Stimulated activated naive CD8-positive, alpha-beta T cell treated with anti-CD3 and anti-CD28 coated beads, Interleukin-15, Interleukin-2, amounts not matched to agents 100 ng/mL and 50 ng/mL, for 24 hours (primary cell): ENCODE results near the gene MKLN1.
"Not testable (repeated sequence)": the region's sequence is repeated elsewhere in the genome, so short reads cannot be mapped to it uniquely, and the experiment has no call there.

Experiments used
- H3K27ac Mint-ChIP-seq: one replicate; pipeline ENCODE4 v1.8.0; 2021; ENCODE audit warnings: mild to moderate bottlenecking, mixed read lengths
- H3K27me3 Mint-ChIP-seq: one replicate; pipeline ENCODE4 v1.8.0; 2021; ENCODE audit warnings: mixed read lengths
- H3K36me3 Mint-ChIP-seq: one replicate; pipeline ENCODE4 v1.8.0; 2021; ENCODE audit warnings: low read depth, mixed read lengths
- H3K4me1 Mint-ChIP-seq: one replicate; pipeline ENCODE4 v1.8.0; 2021; ENCODE audit warnings: low read depth, mixed read lengths
- H3K4me3 Mint-ChIP-seq: one replicate; pipeline ENCODE4 v1.8.0; 2021; ENCODE audit warnings: mild to moderate bottlenecking, mixed read lengths
- H3K9me3 Mint-ChIP-seq: one replicate; pipeline ENCODE4 v1.8.0; 2021; ENCODE audit warnings: mixed read lengths

MKLN1 gene

GRCh38 chr7:131498237-131498885, 170.7 kb downstream of the MKLN1 start:
- Mint-ChIP-seq H3K9me3 (no peaks in the 10 kb centered on the region), H3K27ac (no peak overlapping the region), H3K27me3 (no peaks in the 10 kb centered on the region), H3K36me3 (peaks cover 12% of the 10 kb centered on the region), H3K4me3 (no peak overlapping the region), H3K4me1 (peaks cover 24% of the 10 kb centered on the region)

GRCh38 chr7:131499801-131500200, 172.1 kb downstream of the MKLN1 start:
- H3K36me3 Mint-ChIP-seq, result peaks cover 12% of the 10 kb centered on the region
- no peaks in the 10 kb centered on the region for H3K27me3 Mint-ChIP-seq
- no peak overlapping the region for H3K4me3 Mint-ChIP-seq
- H3K4me1 Mint-ChIP-seq, result peaks cover 28% of the 10 kb centered on the region
- H3K9me3 Mint-ChIP-seq, result no peaks in the 10 kb centered on the region
- no peak overlapping the region for H3K27ac Mint-ChIP-seq

DNA sequence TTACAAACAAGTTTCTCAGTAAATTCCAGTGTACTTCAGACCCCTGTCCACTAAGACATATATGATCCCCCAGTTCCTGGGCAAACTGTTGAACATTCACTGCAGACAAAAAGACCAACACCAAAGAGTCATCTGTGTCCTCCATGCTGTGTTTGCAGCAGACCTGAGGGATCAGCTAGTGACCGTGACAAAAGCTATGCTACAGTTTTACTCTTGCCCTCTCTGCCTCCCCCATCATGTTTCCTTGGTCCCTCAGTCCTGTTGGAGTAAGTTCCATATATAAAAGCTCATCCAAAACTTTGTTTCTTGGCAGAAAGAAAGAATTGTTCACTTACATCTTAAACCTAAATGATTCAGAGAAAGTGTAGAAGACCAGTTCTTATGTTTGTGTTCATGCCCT, 172.7 kb downstream of the MKLN1 start:
- H3K4me3 Mint-ChIP-seq, result no peak overlapping the region
- no peak overlapping the region for H3K27ac Mint-ChIP-seq
- no peaks in the 10 kb centered on the region for H3K27me3 Mint-ChIP-seq
- H3K9me3 Mint-ChIP-seq, result no peaks in the 10 kb centered on the region
- H3K4me1 Mint-ChIP-seq, result peaks cover 30% of the 10 kb centered on the region
- H3K36me3 Mint-ChIP-seq, result peaks cover 12% of the 10 kb centered on the region

- Mint-ChIP-seq H3K4me1 (peaks cover 30% of the 10 kb centered on the region), H3K27me3 (no peaks in the 10 kb centered on the region), H3K9me3 (no peaks in the 10 kb centered on the region), H3K4me3 (no peak overlapping the region), H3K27ac (no peak overlapping the region), H3K36me3 (peaks cover 9% of the 10 kb centered on the region)
Measured at GRCh38 chr7:131501422-131501821, 173.7 kb downstream of the MKLN1 start.

DNA sequence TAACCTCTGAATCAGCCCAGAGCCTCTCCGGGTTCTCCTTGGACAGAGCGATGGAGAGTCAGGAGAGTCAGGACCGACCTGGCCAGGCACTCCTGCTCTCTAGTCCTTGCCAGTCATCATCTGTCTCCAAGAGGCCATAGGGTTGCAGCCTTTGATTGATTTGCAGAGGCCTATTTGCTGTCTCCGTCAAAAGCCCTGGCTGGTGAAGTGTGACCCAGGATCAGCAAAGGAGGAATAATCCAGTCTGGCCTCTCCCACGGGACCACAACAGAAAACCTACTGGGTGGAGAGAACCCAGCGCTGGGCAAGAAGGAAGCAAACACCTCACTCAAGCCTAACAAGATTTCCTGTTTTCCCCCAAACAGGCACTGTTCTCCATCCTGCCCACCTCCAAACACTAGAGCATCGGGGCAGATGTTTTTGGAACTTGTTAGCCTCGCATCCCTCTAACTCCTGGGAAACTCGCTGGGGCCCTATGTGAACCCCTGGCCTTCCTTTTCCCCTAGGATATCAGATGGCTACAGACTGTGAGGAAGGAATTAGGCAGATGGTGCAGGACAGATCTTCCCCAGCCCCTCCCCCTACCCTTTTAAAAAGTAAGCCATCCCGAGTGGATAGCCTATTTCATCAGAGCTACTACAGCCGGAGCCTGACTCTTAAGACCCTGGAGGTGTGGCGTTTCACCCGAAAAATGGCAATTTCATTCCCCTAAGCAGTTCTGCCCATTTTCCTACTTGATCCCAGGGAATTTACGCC, 174.4 kb downstream of the MKLN1 start:
- no peaks in the 10 kb centered on the region for H3K27me3 Mint-ChIP-seq
- H3K4me3 Mint-ChIP-seq, result no peak overlapping the region
- no peaks in the 10 kb centered on the region for H3K9me3 Mint-ChIP-seq
- H3K36me3 Mint-ChIP-seq, result peaks cover 3% of the 10 kb centered on the region
- H3K4me1 Mint-ChIP-seq, result peaks cover 30% of the 10 kb centered on the region
- no peak overlapping the region for H3K27ac Mint-ChIP-seq

DNA sequence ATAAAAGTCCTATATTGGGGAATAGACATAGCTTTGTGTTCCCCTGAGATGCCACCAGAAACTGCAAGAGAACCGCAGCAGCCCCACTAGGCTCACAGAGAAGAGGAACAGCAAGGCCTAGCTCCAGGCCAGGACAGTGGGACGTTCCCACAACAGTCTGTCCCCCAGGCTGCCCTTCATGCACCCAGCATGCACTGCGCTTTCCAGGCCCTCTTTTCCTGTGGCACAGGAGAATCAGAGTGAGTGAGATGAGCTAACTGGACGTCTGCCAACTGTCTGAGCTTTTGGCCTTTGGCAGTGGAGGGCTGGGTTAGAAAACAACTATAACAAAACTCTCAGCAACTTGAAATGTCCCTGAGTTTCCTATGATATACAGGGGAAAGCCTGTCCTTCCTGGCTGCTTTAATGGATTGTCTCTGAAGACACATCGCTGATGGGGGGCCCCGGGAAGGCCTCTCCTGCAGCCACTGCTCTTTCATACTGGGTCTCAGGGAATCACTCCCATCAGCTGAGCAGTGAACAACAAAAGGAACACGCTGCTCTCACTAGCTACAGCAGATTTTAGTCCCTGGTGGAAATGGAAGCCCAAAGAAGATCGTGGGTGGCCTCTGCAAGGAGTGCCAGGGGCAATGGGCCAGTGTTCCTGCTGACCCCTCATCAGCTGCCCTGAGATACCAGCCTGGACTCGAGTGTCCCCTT, 175.3 kb downstream of the MKLN1 start:
- Mint-ChIP-seq H3K9me3 (no peaks in the 10 kb centered on the region), H3K27me3 (peaks cover 2% of the 10 kb centered on the region), H3K36me3 (no peaks in the 10 kb centered on the region), H3K4me3 (no peak overlapping the region), H3K27ac (no peak overlapping the region), H3K4me1 (peaks cover 35% of the 10 kb centered on the region)

DNA sequence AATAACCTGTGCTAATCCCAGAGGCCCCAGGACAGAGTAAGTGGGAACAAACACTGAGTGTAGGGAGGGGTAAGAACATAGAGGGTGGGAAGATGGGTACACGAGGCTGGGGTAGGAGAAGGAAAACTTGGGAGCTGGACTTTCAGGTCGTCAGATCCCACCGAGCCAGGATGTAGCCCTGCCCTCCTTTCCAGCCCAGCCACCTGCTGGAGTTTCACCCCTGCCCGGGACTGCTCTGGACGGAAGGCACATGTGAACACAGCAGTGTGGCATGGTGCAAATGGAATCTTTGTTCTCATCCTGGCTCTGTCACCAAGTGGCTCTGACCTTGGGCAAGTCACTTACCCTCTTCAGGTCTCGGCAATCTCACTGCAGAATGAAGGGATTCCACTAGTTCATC, 176.0 kb downstream of the MKLN1 start:
- Mint-ChIP-seq H3K27me3 (peaks cover 7% of the 10 kb centered on the region), H3K36me3 (no peaks in the 10 kb centered on the region), H3K27ac (no peak overlapping the region), H3K9me3 (no peaks in the 10 kb centered on the region), H3K4me1 (peaks cover 40% of the 10 kb centered on the region), H3K4me3 (no peak overlapping the region)

- peaks cover 40% of the 10 kb centered on the region for H3K4me1 Mint-ChIP-seq
- H3K9me3 Mint-ChIP-seq, result no peaks in the 10 kb centered on the region
- H3K27me3 Mint-ChIP-seq, result peaks cover 12% of the 10 kb centered on the region
- H3K36me3 Mint-ChIP-seq, result no peaks in the 10 kb centered on the region
- H3K4me3 Mint-ChIP-seq, result no peak overlapping the region
- no peak overlapping the region for H3K27ac Mint-ChIP-seq
Measured at GRCh38 chr7:131504157-131504899, 176.7 kb downstream of the MKLN1 start.

DNA sequence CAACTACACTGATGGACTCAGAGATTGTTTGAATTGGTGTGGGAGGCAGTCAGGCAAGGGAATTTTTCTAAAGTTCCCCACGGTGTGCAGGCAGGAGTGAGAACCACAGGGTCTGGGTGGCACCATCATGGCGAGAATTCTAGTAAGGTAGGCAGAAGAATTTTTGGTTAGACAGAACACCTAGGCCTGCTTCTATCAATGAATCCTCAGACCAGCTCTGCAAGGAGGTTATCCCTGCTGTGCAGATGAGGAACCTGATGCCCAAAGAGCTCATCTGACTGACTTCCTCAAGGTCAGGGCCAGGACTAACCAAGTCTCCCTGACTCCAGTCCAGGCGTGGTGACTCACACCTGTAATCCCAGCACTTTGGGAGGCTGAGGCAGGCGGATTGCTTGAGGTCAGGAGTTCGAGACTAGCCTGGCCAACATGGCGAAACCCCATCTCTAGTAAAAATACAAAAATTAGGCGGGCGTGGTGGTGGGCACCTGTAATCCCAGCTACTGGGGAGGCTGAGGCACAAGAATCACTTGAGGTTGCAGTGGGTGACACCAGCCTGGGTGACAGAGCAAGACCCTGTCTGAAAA, 177.5 kb downstream of the MKLN1 start:
- Mint-ChIP-seq H3K4me1 (peaks cover 40% of the 10 kb centered on the region), H3K27me3 (peaks cover 12% of the 10 kb centered on the region)
- not testable (repeated sequence) for H3K36me3 Mint-ChIP-seq, H3K9me3 Mint-ChIP-seq, H3K27ac Mint-ChIP-seq, H3K4me3 Mint-ChIP-seq

- H3K27me3 Mint-ChIP-seq, result peaks cover 12% of the 10 kb centered on the region
- no peaks in the 10 kb centered on the region for H3K36me3 Mint-ChIP-seq
- no peak overlapping the region for H3K4me3 Mint-ChIP-seq
- H3K4me1 Mint-ChIP-seq, result peaks cover 33% of the 10 kb centered on the region
- no peaks in the 10 kb centered on the region for H3K9me3 Mint-ChIP-seq
- H3K27ac Mint-ChIP-seq, result no peak overlapping the region
Measured at GRCh38 chr7:131505636-131506557, 178.2 kb downstream of the MKLN1 start.

- no peak overlapping the region for H3K27ac Mint-ChIP-seq
- no peak overlapping the region for H3K4me3 Mint-ChIP-seq
- H3K9me3 Mint-ChIP-seq, result no peaks in the 10 kb centered on the region
- peaks cover 26% of the 10 kb centered on the region for H3K4me1 Mint-ChIP-seq
- H3K36me3 Mint-ChIP-seq, result no peaks in the 10 kb centered on the region
- peaks cover 12% of the 10 kb centered on the region for H3K27me3 Mint-ChIP-seq
Measured at GRCh38 chr7:131506597-131506996, 178.9 kb downstream of the MKLN1 start.

GRCh38 chr7:131507592-131508331, 180.1 kb downstream of the MKLN1 start:
- H3K27me3 Mint-ChIP-seq, result peaks cover 18% of the 10 kb centered on the region
- H3K4me3 Mint-ChIP-seq, result no peak overlapping the region
- H3K27ac Mint-ChIP-seq, result no peak overlapping the region
- H3K4me1 Mint-ChIP-seq, result peaks cover 16% of the 10 kb centered on the region
- H3K9me3 Mint-ChIP-seq, result no peaks in the 10 kb centered on the region
- no peaks in the 10 kb centered on the region for H3K36me3 Mint-ChIP-seq

GRCh38 chr7:131508754-131509486, 181.2 kb downstream of the MKLN1 start:
- no peak overlapping the region for H3K27ac Mint-ChIP-seq

More at GRCh38 chr7:131508754-131509486, 181.2 kb downstream of the MKLN1 start:
- Mint-ChIP-seq H3K36me3 (no peaks in the 10 kb centered on the region), H3K9me3 (no peaks in the 10 kb centered on the region), H3K4me1 (peaks cover 24% of the 10 kb centered on the region), H3K4me3 (no peak overlapping the region), H3K27me3 (peaks cover 18% of the 10 kb centered on the region)
